Right renal pelvis (tissue), 4 donors: ENCODE data around the gene SLN. TPM values are rescaled to one million over a fixed set of nuclear protein-coding genes. Genes with fewer than 3 reads are reported as not detected.

Experiments
- DNase-seq, 4 donors: peaks; one replicate each; pipeline ENCODE4 v3.0.0-alpha.2; 2013; ENCODE audit warnings: low read depth in 4 of 4, low spot score in 3 of 4, missing footprints in 1 of 4
- polyA plus RNA-seq, 4 donors: library from polyadenylated mRNA; unstranded; fragments of 120-200 nt; gene quantifications; one replicate each; pipeline ENCODE4 v1.2.1, GENCODE V29; 2013; ENCODE audit not compliant: insufficient read length in 4 of 4

SLN gene
- polyA plus RNA-seq, 4 donors: 0.22 to 0.41 (median 0.30) TPM

- DNase-seq: no peak
Observed at GRCh38 chr11:107720303-107720774, 8.5 kb upstream of the SLN start.

GRCh38 chr11:107719557-107720302 lies 7.9 kb upstream of the SLN start:
- no peak for DNase-seq

GRCh38 chr11:107719073-107719472 lies 7.2 kb upstream of the SLN start:
- no peak for DNase-seq

GRCh38 chr11:107716884-107717532 lies 5.2 kb upstream of the SLN start:
- no peak for DNase-seq

- no peak for DNase-seq
Observed at GRCh38 chr11:107713009-107713408, 1.2 kb upstream of the SLN start.

- DNase-seq: no peak
Observed at GRCh38 chr11:107710301-107710700, 1.6 kb downstream of the SLN start.

- DNase-seq: no peak
Observed at GRCh38 chr11:107708792-107709191, 3.1 kb downstream of the SLN start.

- DNase-seq: no peak
Observed at GRCh38 chr11:107707807-107708206, 4.0 kb downstream of the SLN start.

- DNase-seq: no peak
Observed at GRCh38 chr11:107707215-107707671, 4.6 kb downstream of the SLN start.

GRCh38 chr11:107706531-107706930 lies 5.3 kb downstream of the SLN start:
- DNase-seq: no peak

- no peak for DNase-seq
Observed at GRCh38 chr11:107705027-107705426, 6.8 kb downstream of the SLN start.

GRCh38 chr11:107704451-107704850 lies 7.4 kb downstream of the SLN start:
- DNase-seq: no peak

- DNase-seq: no peak
Observed at GRCh38 chr11:107702723-107703122, 9.1 kb downstream of the SLN start.

- no peak for DNase-seq
Observed at GRCh38 chr11:107702109-107702660, 9.7 kb downstream of the SLN start.

- DNase-seq: no peak
Observed at GRCh38 chr11:107699371-107700285, 12.2 kb downstream of the SLN start.

- no peak for DNase-seq
Observed at GRCh38 chr11:107697291-107697690, 14.6 kb downstream of the SLN start.

GRCh38 chr11:107696140-107696539 lies 15.7 kb downstream of the SLN start:
- DNase-seq: no peak

GRCh38 chr11:107695446-107695845 lies 16.4 kb downstream of the SLN start:
- no peak for DNase-seq

- no peak for DNase-seq
Observed at GRCh38 chr11:107691000-107691750, 20.7 kb downstream of the SLN start.
